Upper lobe of right lung (tissue), 1 donor: ENCODE measurements around the gene CPNE8. TPM values are rescaled to one million over a fixed set of nuclear protein-coding genes. Genes with fewer than 3 reads are reported as not detected.

Source experiments
- ATAC-seq: fragments of 200-7000 bp; cut with Tn5 transposase; one replicate; pipeline ENCODE4 v1.9.1; 2020; ENCODE audit warnings: mild to moderate bottlenecking, moderate library complexity
- DNase-seq: peaks from one replicate; pipeline ENCODE4 v3.0.0-alpha.2; 2020
- H3K27ac ChIP-seq: fragments of 200-600 bp; one replicate; pipeline ENCODE4 v1.8.0; 2022
- H3K27me3 ChIP-seq: fragments of 200-600 bp; one replicate; pipeline ENCODE4 v1.8.0; 2022; ENCODE audit warnings: mild to moderate bottlenecking
- H3K36me3 ChIP-seq: fragments of 200-600 bp; one replicate; pipeline ENCODE4 v1.8.0; 2022
- H3K4me1 ChIP-seq: fragments of 200-600 bp; one replicate; pipeline ENCODE4 v1.8.0; 2022
- H3K4me3 ChIP-seq: fragments of 200-600 bp; one replicate; pipeline ENCODE4 v1.8.0; 2022; ENCODE audit warnings: mild to moderate bottlenecking
- H3K9me3 ChIP-seq: fragments of 200-600 bp; one replicate; pipeline ENCODE4 v1.8.0; 2022
- intact Hi-C: fragments of 100-400 bp; cut with DNase I; formaldehyde crosslinking; loops from one replicate; pipeline ENCODE4 v1.11.0; 2022
- total RNA-seq: library from RNA; stranded (reverse); fragmentation: NEBNext Ultra II Directional; extraction: Animal tissue kit (Norgen Biotek cat#: 25700); gene quantifications from one replicate; pipeline ENCODE4 v1.2.1, GENCODE V29; 2021
- TF ChIP-seq, protein P1 (sequence below): fragments of 200-600 bp; IDR thresholded peaks from one replicate; pipeline ENCODE4 v1.8.0; 2022; ENCODE audit warnings: antibody characterized with exemption
- donor health status: DM: no; HTN: yes; CAD: no; lungs with severe emphysema.

The CPNE8 gene
- total RNA-seq, 1 donor from 2014 or later: 32.1 TPM

DNA sequence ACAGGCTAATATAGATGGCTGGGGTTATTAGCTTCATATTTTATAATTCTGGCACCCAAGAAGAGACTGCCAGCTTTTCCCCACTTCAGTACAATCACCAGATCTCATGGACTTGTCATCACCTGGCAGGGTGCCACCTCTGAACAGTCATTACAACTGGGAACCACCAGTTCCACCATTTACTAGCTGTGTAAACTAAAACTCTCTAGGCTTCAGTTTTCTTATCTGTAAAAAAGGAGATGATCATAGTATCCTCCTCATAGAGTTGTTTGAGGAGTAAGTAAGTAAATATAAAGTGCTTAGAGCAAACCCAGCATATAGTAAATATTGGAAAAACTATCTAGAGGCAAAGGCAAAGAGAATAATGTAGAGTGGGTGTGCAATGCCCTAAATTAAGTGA is 19.3 kb downstream of the CPNE8 start:
- peaks cover 7% of the 10 kb centered on the region for H3K4me1 ChIP-seq
- H3K27ac ChIP-seq: no peak overlapping the region
- H3K27me3 ChIP-seq: no peaks in the 10 kb centered on the region
- DNase-seq: no peak
- ATAC-seq: no peak
- intact Hi-C loops: no loop called here
- H3K9me3 ChIP-seq: no peaks in the 10 kb centered on the region
- no peaks in the 10 kb centered on the region for H3K36me3 ChIP-seq
- no peak overlapping the region for H3K4me3 ChIP-seq
- TF ChIP-seq, protein P1, sequence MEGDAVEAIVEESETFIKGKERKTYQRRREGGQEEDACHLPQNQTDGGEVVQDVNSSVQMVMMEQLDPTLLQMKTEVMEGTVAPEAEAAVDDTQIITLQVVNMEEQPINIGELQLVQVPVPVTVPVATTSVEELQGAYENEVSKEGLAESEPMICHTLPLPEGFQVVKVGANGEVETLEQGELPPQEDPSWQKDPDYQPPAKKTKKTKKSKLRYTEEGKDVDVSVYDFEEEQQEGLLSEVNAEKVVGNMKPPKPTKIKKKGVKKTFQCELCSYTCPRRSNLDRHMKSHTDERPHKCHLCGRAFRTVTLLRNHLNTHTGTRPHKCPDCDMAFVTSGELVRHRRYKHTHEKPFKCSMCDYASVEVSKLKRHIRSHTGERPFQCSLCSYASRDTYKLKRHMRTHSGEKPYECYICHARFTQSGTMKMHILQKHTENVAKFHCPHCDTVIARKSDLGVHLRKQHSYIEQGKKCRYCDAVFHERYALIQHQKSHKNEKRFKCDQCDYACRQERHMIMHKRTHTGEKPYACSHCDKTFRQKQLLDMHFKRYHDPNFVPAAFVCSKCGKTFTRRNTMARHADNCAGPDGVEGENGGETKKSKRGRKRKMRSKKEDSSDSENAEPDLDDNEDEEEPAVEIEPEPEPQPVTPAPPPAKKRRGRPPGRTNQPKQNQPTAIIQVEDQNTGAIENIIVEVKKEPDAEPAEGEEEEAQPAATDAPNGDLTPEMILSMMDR: no peak

DNA sequence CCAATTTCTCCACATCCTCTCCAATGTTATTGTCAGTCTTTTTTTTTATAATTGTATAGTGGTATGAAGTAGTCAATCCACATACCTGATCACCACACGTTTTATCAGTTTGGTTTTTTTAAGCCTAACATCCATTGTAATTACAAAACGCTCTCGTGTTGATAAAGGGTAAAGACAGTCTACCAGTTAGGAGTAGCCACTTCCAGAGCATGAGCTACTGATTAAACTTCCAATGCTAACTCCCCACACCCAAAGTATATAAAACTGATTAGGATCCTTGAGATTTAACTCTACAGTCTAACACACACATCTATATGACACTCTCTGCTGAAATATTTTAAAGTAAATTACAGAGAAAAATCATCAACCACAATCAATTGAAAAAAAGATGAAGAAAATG is 20.7 kb downstream of the CPNE8 start:
- Histone ChIP-seq H3K9me3 (no peaks in the 10 kb centered on the region), H3K36me3 (no peaks in the 10 kb centered on the region), H3K4me3 (no peak overlapping the region), H3K4me1 (peaks cover under 1% of the 10 kb centered on the region), H3K27ac (no peak overlapping the region), H3K27me3 (no peaks in the 10 kb centered on the region)
- intact Hi-C loops: no loop called here
- DNase-seq (no peak), ATAC-seq (no peak)
- TF ChIP-seq, protein P1: no peak

DNA sequence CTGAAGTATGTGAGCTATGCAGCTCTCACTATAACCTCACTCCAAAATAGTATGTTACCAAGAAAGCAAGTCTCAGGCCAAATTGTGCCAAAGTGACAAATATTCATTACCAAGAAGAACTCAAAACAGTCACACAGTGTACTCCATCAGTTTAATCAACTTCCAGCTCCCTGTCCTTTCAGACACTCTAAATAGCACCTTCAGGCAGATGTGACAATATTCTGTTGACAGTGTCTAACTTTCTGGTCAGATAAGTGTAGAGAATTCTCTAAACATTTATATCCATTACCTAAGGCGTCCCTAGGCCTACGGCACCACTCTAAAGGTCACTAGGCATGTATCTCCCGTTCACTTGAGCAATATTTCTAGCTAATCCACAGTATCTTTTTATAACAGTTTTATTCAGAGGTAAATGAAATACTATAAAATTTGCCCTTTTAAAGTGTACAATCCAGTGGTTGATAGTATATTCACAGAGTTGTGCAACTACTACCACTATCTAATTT is 21.7 kb downstream of the CPNE8 start:
- H3K4me1 ChIP-seq: no peaks in the 10 kb centered on the region
- H3K9me3 ChIP-seq: no peaks in the 10 kb centered on the region
- no peaks in the 10 kb centered on the region for H3K36me3 ChIP-seq
- no peak overlapping the region for H3K27ac ChIP-seq
- H3K27me3 ChIP-seq: no peaks in the 10 kb centered on the region
- TF ChIP-seq, protein P1: no peak
- ATAC-seq (no peak), DNase-seq (no peak)
- H3K4me3 ChIP-seq: no peak overlapping the region
- intact Hi-C loops: no loop called here

DNA sequence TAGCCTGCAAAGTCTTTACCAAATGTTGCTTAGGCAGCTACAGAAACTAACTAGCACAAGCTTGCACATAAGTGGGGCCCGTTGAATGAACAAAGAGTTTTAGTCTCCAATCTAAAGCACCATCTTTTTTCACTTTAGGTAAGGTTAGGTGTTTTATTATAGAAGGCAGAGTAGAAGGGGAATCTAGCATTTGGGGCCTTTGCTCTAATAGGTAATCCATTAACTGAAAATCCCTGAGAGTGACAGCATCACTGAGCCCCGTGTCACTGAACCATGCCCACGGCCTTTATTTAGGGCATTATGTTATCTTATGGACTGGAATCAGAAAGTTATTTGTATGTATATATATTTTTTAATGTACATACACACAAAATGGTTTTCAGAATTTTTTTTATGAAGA is 25.1 kb downstream of the CPNE8 start:
- intact Hi-C loops: no loop called here
- Histone ChIP-seq H3K9me3 (no peaks in the 10 kb centered on the region), H3K27ac (no peak overlapping the region), H3K4me3 (no peak overlapping the region), H3K27me3 (no peaks in the 10 kb centered on the region), H3K4me1 (no peaks in the 10 kb centered on the region), H3K36me3 (no peaks in the 10 kb centered on the region)
- TF ChIP-seq, protein P1: no peak
- DNase-seq (no peak), ATAC-seq (no peak)

DNA sequence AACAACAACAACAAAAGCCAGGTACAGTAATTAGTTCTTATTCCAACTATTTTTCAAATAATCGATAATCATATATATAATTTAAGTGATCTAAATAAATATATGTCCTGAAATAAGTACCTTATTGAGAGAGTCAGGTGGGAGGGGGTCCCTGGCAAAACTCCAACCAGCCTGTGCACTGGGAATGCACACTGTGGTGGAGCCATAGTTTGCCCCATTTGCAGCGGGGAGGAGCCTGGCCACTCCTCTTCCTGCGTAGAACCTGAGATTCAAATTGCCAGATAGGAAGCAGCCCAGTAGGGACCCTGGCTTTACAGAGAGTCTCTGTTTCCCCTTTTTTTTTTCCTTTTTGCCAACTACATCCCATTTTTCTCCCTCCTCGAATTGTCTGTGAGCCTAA is 26.4 kb downstream of the CPNE8 start:
- Histone ChIP-seq H3K27me3 (no peaks in the 10 kb centered on the region), H3K36me3 (no peaks in the 10 kb centered on the region), H3K4me3 (no peak overlapping the region), H3K27ac (no peak overlapping the region), H3K9me3 (no peaks in the 10 kb centered on the region), H3K4me1 (no peaks in the 10 kb centered on the region)
- no peak for ATAC-seq
- TF ChIP-seq, protein P1: no peak
- no peak for DNase-seq
- intact Hi-C loops: no loop called here

DNA sequence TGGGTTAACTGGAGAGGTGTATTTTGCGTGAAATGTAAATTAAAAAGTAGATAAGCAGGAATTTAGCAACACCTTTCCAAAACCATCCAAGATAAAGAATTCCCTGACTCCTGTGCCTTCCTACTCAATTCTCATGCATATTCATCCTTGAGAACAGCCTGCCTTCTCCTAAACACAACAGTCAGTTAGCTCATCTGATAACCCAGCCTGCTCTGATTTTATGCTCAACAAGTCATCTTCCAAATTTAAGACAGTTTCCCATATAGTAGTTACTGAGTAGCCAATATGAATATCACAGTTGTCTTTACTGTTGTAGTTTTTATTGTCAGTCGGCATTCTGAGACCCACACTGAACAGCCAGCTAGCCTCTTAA is 27.1 kb downstream of the CPNE8 start:
- intact Hi-C loops: no loop called here
- ATAC-seq (no peak), DNase-seq (no peak)
- H3K36me3 ChIP-seq: no peaks in the 10 kb centered on the region
- no peak overlapping the region for H3K27ac ChIP-seq
- no peaks in the 10 kb centered on the region for H3K27me3 ChIP-seq
- H3K9me3 ChIP-seq: no peaks in the 10 kb centered on the region
- TF ChIP-seq, protein P1: no peak
- no peaks in the 10 kb centered on the region for H3K4me1 ChIP-seq
- H3K4me3 ChIP-seq: no peak overlapping the region
